ENCODE results near the gene GID4. TPM values are rescaled to one million over a fixed set of nuclear protein-coding genes. Genes with fewer than 3 reads are reported as not detected.

GID4 gene
- total and polyA plus RNA-seq, 4 donors, result 1.7 to 4.9 (median 3.7) TPM

DNA sequence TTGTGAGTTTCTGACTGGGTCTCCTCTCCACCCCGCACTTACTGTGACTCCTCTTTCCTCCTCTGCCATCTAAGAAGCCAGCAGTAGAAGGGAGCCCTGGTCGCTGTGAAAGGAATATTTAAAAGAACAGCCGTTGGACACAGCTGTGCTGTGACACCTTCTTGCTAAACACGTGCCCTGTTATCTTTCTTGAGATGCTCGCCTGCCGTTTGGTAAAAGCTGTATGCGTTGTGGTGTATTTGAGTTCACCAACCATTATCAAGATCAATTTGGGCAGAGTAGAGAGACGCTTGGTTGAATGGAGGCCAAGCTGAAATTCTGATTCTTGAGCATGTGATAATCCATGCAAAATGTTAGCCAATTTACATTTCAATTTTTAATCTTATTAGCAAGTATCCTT is 3.8 kb downstream of the GID4 start:
- Histone ChIP-seq H3K9ac (ENCODE audit: low read depth in 1 of 2, low read length in 2 of 2) (no peak overlapping the region), H3K27me3 (ENCODE audit: control insufficient read depth in 4 of 4, insufficient read depth in 4 of 4, low read length in 3 of 4) (no peaks in the 10 kb centered on the region), H3K27ac (ENCODE audit: low read depth in 1 of 2, low read length in 2 of 2) (no peak overlapping the region), H3K4me1 (ENCODE audit: control insufficient read depth in 4 of 4, insufficient read depth in 4 of 4, low read length in 3 of 4) (peaks cover 3 to 25% (median 18%) of the 10 kb centered on the region in 4 donors), H3K9me3 (ENCODE audit: control insufficient read depth in 4 of 4, low read length in 3 of 4) (no peaks in the 10 kb centered on the region), H3K4me3 (ENCODE audit: low read depth in 1 of 3, low read length in 3 of 3) (no peak overlapping the region), H3K36me3 (ENCODE audit: control insufficient read depth in 4 of 4, insufficient read depth in 3 of 4, low read depth in 1 of 4, low read length in 3 of 4) (peaks cover 0 to 10% (median 6%) of the 10 kb centered on the region in 4 donors)
- 81% methylated on average over 8 of the region's 8 CpGs for WGBS
- no peak for DNase-seq (ENCODE audit: low spot score)
- TF ChIP-seq, protein P1, sequence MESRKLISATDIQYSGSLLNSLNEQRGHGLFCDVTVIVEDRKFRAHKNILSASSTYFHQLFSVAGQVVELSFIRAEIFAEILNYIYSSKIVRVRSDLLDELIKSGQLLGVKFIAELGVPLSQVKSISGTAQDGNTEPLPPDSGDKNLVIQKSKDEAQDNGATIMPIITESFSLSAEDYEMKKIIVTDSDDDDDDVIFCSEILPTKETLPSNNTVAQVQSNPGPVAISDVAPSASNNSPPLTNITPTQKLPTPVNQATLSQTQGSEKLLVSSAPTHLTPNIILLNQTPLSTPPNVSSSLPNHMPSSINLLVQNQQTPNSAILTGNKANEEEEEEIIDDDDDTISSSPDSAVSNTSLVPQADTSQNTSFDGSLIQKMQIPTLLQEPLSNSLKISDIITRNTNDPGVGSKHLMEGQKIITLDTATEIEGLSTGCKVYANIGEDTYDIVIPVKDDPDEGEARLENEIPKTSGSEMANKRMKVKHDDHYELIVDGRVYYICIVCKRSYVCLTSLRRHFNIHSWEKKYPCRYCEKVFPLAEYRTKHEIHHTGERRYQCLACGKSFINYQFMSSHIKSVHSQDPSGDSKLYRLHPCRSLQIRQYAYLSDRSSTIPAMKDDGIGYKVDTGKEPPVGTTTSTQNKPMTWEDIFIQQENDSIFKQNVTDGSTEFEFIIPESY (IDR thresholded peaks at IDR 0.05), result no peak
- TF ChIP-seq SP1 (IDR thresholded peaks at IDR 0.05) (no peak), FOXA1 (IDR thresholded peaks at IDR 0.05) (no peak)

DNA sequence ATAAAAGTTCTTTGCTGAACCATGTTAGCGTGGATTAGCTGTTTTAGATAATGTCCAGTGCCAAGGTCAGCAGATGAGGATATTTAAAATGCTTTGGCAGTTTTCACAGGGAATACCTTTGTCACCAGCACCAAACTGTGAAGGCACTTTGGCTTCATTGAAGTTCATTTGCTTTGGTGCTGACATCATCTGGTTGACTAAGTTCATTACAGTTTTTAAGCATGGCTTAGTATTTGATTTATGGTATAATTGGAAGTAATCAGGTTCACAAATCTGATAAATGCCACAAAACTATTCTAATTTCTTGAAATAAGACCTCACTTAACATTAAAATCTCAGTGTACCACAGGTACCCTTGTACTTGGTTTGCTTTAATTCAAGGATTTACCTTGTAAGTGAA is 4.3 kb downstream of the GID4 start:
- no peak for DNase-seq (ENCODE audit: low spot score)
- WGBS, result 25% methylated on average over 1 of the region's 1 CpG
- peak; percentile 53 to 61 for TF ChIP-seq RAD21 (IDR thresholded peaks at IDR 0.05)
- TF ChIP-seq YY1 (IDR thresholded peaks at IDR 0.05), result no peak
- no peak for TF ChIP-seq HNF4G (IDR thresholded peaks at IDR 0.05)
- TF ChIP-seq, protein P2, sequence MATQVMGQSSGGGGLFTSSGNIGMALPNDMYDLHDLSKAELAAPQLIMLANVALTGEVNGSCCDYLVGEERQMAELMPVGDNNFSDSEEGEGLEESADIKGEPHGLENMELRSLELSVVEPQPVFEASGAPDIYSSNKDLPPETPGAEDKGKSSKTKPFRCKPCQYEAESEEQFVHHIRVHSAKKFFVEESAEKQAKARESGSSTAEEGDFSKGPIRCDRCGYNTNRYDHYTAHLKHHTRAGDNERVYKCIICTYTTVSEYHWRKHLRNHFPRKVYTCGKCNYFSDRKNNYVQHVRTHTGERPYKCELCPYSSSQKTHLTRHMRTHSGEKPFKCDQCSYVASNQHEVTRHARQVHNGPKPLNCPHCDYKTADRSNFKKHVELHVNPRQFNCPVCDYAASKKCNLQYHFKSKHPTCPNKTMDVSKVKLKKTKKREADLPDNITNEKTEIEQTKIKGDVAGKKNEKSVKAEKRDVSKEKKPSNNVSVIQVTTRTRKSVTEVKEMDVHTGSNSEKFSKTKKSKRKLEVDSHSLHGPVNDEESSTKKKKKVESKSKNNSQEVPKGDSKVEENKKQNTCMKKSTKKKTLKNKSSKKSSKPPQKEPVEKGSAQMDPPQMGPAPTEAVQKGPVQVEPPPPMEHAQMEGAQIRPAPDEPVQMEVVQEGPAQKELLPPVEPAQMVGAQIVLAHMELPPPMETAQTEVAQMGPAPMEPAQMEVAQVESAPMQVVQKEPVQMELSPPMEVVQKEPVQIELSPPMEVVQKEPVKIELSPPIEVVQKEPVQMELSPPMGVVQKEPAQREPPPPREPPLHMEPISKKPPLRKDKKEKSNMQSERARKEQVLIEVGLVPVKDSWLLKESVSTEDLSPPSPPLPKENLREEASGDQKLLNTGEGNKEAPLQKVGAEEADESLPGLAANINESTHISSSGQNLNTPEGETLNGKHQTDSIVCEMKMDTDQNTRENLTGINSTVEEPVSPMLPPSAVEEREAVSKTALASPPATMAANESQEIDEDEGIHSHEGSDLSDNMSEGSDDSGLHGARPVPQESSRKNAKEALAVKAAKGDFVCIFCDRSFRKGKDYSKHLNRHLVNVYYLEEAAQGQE (IDR thresholded peaks at IDR 0.05), result no peak
- peak in 1 of 2 donors; percentile 56 for TF ChIP-seq RXRA (IDR thresholded peaks at IDR 0.05)
- Histone ChIP-seq H3K36me3 (ENCODE audit: control insufficient read depth in 4 of 4, insufficient read depth in 3 of 4, low read depth in 1 of 4, low read length in 3 of 4) (peaks cover 0 to 10% (median 6%) of the 10 kb centered on the region in 4 donors), H3K4me1 (ENCODE audit: control insufficient read depth in 4 of 4, insufficient read depth in 4 of 4, low read length in 3 of 4) (peaks cover under 1 to 20% (median 13%) of the 10 kb centered on the region in 4 donors), H3K9ac (ENCODE audit: low read depth in 1 of 2, low read length in 2 of 2) (no peak overlapping the region), H3K27ac (ENCODE audit: low read depth in 1 of 2, low read length in 2 of 2) (no peak overlapping the region), H3K27me3 (ENCODE audit: control insufficient read depth in 4 of 4, insufficient read depth in 4 of 4, low read length in 3 of 4) (no peaks in the 10 kb centered on the region), H3K9me3 (ENCODE audit: control insufficient read depth in 4 of 4, low read length in 3 of 4) (no peaks in the 10 kb centered on the region), H3K4me3 (ENCODE audit: low read depth in 1 of 3, low read length in 3 of 3) (no peak overlapping the region)

DNA sequence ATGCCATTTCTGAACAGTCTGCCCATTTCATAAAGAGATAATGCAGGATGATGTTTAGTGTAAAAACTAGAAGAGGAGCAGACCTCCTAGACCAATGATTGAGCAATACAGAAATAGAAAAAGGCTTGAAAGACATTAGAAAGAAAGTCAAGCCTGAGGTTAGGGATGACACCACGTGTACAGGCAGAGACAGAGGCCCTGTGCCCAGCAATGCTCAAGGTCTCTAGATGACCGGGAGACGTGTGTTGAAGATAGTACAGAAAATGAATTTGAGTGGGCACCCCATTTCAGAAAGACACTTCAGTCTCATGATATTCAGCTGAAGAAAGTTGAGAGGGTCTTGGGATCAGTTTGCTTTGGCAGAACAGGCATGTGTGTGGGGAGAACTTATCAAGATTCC is 5.4 kb downstream of the GID4 start:
- H3K9me3 ChIP-seq (ENCODE audit: control insufficient read depth in 4 of 4, low read length in 3 of 4), result no peaks in the 10 kb centered on the region
- H3K36me3 ChIP-seq (ENCODE audit: control insufficient read depth in 4 of 4, insufficient read depth in 3 of 4, low read depth in 1 of 4, low read length in 3 of 4), result peaks cover 0 to 10% (median 6%) of the 10 kb centered on the region in 4 donors
- 90% methylated on average over 3 of the region's 3 CpGs for WGBS
- TF ChIP-seq NR2F2 (IDR thresholded peaks at IDR 0.05), result no peak
- TF ChIP-seq, protein P3, sequence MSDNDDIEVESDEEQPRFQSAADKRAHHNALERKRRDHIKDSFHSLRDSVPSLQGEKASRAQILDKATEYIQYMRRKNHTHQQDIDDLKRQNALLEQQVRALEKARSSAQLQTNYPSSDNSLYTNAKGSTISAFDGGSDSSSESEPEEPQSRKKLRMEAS (IDR thresholded peaks at IDR 0.05), result no peak
- H3K4me1 ChIP-seq (ENCODE audit: control insufficient read depth in 4 of 4, insufficient read depth in 4 of 4, low read length in 3 of 4), result peaks cover 1 to 17% (median 11%) of the 10 kb centered on the region in 4 donors
- H3K27ac ChIP-seq (ENCODE audit: low read depth in 1 of 2, low read length in 2 of 2), result no peak overlapping the region
- H3K9ac ChIP-seq (ENCODE audit: low read depth in 1 of 2, low read length in 2 of 2), result no peak overlapping the region
- no peak overlapping the region for H3K4me3 ChIP-seq (ENCODE audit: low read depth in 1 of 3, low read length in 3 of 3)
- H3K27me3 ChIP-seq (ENCODE audit: control insufficient read depth in 4 of 4, insufficient read depth in 4 of 4, low read length in 3 of 4), result no peaks in the 10 kb centered on the region
- no peak for DNase-seq (ENCODE audit: low spot score)
